Fibroblast of skin of scalp (primary cell): ENCODE results near the gene OR6F1. TPM values are rescaled to one million over a fixed set of nuclear protein-coding genes. Genes with fewer than 3 reads are reported as not detected.
A peak's percentile ranks its signal among the peaks of the same experiment; 100 is the strongest.
"Not testable (repeated sequence)": the region's sequence is repeated elsewhere in the genome, so short reads cannot be mapped to it uniquely, and the experiment has no call there.

Experiments used
- DNase-seq: peaks from one replicate; pipeline ENCODE4 v3.0.0-alpha.2; 2013
- polyA plus RNA-seq, 2 experiments: library from polyadenylated mRNA; unstranded; fragments of 120-200 nt; gene quantifications; one replicate each; pipeline ENCODE4 v1.2.1, GENCODE V29; 2013; ENCODE audit not compliant: insufficient read length in 2 of 2

OR6F1 gene
- polyA plus RNA-seq (2013, experiment 1 of 2; ENCODE audit: insufficient read length): not detected
- not detected for polyA plus RNA-seq (2013, experiment 2 of 2; ENCODE audit: insufficient read length)

GRCh38 chr1:247716546-247716945 lies at the start of gene OR6F1:
Gene OR6F1 (minus strand): TSS chr1:247716646. CDS start chr1:247712755, 3,891 bp downstream.
- DNase-seq: no peak

DNA sequence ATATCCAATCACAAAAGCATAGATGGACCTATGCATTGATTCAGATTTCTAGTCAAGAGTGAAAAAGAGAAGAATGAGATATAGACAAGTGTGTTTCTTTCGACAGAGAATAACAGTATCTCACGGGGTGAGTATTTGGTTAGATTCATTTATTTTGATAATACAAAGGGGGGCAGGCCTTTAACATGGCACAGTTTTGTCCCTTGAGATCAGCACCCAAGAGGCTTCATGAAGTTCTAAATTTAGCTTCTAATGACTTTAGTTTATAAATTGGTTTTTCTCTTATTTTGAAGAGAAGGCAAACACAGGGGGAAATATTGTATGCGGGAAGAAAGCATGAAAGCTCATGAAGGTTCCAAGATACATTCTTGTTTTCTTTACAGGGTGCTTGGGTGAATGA lies 44.0 kb upstream of the OR6F1 start, which contains the start of gene OR1C1:
Gene OR1C1 (minus strand): TSS at position 101 of the 400 bp plus-strand sequence. CDS start 2,150 bp downstream, outside the sequence.
- no peak for DNase-seq

GRCh38 chr1:247754311-247754710 lies 37.9 kb upstream of the OR6F1 start:
- not testable (repeated sequence) for DNase-seq

GRCh38 chr1:247749870-247750269 lies 33.4 kb upstream of the OR6F1 start:
- no peak for DNase-seq

DNA sequence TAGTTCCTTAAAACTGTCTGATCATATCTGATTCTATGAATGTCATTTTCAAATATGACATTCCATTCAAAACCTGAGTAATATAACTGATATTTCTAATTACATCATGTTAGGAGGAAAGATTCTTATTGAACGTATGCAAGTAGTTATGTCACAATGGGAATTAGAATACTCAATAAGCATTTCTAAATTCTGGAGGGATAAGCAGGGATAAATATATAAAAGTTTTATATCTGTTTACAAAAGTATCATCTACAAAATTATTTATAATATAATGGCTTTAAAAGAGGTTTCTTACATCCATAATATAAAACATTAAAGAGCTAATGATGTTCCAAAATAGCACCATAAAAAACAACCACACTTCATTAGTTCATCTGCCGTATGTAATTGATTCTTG lies 31.6 kb upstream of the OR6F1 start, which contains the start of gene OR14A2:
Gene OR14A2 (minus strand): TSS at position 101 of the 400 bp plus-strand sequence.
- DNase-seq: no peak

- no peak for DNase-seq
Measured at GRCh38 chr1:247747616-247748015, 31.2 kb upstream of the OR6F1 start.

DNA sequence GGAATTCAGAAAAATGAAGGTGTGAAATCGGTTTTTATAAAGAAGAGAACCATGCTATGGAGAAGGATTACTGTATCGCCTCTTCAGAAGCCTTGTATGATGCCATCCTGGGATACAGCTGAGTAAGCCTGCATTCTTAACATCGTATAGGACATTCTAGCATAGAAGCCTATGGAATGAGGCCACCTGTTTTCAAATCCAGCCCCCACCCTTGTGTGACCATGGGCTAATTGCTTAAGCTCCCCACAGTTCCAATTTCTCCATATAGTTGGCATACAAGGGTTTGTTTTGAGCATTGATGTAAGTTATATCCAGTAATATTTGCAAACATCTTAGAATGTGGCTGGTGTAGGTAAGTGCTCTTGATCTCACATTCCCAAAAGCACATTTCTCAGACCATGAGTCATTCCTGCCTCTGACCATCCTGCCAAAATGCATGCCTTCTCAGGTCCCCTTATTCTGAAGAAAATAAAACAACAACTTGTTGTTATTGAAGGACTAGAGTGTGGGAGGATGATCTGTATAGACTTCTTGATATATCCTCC lies 30.0 kb upstream of the OR6F1 start:
- DNase-seq: no peak

- DNase-seq: peak; percentile 0
Measured at GRCh38 chr1:247742215-247742760, 25.8 kb upstream of the OR6F1 start.

GRCh38 chr1:247741756-247742155 lies 25.3 kb upstream of the OR6F1 start:
- no peak for DNase-seq

DNA sequence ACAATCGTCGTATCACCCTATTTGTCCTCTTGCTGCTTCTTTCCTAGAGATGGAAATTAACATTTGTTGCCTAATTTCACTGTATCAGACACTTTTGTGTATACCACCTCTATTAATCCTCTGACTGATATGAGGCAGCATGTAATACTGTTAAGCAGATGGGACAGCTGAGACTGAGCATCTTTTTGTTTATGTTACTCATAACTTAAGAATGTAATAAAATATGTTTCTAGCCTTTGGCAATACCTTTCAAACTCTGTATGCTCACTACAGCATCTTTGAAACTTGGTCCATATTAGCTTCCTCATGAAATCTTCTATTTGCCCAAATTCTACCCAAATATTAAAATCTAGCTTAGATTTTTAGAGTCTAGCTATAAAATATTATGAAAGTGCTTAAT lies 24.3 kb upstream of the OR6F1 start:
- no peak for DNase-seq

DNA sequence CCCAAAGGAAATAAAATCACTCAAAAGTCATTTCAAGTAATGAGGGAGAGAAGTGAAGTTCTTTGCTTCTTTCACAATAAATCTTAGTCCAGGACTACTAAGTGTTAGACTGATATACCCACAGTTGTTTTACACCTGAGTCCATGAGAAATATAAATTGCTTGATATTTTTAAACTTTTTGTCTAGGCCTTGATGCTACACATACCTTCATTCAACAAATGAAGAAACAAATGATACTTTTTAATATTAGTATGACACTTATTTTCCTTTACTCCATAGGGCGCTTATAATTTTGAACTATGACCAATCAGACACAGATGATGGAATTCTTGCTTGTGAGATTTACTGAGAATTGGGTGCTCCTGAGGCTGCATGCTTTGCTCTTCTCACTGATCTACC lies 21.9 kb upstream of the OR6F1 start, which contains the start of gene OR14K1:
Gene OR14K1 (plus strand): TSS at position 301 of the 400 bp plus-strand sequence. CDS start 0 bp downstream, at position 301.
- DNase-seq: no peak

DNA sequence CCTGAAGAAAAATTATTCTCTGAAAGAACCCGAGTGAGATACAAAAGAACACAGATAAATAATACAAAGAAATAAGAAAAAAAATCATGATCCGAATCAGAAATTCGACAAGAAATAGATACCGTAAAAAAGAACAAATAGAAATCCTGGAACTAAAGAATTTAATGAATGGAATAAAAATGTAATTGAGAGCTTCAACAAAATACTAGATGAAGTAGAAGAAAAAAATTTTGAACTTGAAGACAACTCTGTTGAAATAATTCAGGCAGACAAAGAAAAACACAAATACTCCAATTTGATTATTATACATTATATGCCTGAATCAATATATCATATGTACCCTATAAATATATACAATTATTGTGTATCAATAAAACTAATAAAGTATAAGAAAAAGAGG lies 4.8 kb upstream of the OR6F1 start:
- DNase-seq: no peak

DNA sequence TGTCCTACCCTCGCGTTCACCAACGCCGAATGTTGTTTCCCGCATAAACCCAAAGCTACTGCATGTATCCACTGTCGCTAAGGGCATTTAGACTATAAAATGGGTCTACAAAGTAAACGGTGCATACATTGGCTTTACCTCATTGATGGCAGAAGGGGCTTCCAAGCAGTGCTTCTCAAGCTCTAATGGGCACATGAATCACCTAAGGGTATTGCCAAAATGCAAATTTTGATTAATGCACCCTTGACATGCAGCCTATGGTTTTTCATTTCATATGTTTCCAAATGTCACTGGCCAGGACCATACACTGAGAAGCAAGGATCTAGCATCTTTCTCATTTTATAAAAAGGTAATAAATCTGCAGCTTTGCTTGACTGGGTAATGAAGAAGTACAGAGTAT lies 2.7 kb downstream of the OR6F1 start:
- no peak for DNase-seq

- DNase-seq: not testable (repeated sequence)
Measured at GRCh38 chr1:247710681-247711080, 5.8 kb downstream of the OR6F1 start.

DNA sequence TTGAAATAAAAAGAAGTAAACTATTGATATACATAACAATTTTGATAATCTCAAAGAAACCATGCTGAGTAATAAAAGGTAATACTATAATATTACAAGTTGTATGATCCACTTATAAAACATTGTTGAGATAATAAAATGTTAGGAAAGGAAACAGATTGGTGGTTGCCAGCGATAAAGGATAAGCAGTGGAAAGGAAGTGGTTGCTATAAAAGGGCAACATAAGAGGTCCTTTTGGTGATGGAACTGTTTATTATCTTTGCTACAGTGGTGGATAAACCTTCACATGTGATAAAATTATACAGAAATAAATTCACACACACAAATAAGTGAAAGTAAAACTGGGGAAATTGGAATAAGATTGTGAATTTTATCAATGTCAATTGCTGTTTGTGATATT lies 15.1 kb downstream of the OR6F1 start:
- DNase-seq: no peak

DNA sequence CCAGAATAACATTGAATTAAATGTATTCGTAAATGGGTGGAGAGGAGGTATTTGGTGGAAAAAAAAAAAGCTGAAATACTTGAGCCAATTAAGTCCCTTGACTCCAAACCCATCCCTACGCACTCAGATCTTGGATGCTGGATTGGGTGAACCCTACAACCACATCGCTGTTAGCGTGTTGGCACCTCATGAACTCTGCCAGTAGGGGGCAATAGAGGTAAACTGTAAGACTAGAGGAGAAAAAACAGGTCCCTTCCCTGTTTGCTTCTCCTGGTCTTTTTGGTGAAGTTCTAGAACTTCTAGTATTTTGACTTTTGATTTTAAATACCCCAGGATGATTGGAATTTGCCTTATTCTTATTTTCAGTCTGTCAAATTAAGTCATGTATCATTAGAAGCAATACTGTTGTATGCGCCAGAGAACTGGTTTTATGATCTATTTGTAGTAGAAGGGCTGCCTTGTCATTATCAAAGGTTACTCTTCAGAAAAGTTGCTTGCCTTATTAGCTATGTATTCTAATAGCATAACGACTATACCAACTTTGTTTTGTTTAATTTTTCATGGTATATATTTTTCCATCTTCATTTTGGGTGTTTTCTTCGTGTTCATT lies 35.1 kb downstream of the OR6F1 start:
- DNase-seq: peak; percentile 1

DNA sequence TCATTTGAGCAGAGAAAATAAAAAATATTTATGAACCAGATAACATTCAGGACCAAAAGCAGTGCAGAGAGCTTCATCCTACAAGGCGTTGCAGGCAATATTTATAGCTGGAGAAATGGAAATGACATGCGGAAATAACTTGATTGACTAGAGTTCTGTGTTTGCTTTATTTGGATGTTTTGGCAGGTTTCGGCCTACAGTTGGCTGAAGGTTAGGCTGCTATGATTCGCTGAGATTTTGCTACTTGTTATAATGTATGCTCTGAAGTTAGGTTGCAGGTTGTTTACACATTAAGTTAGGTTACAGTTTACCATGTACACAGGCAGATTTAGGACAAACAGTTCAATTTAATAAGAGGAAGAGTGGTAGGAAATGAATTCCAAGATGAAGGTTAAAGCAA lies 36.3 kb downstream of the OR6F1 start:
- no peak for DNase-seq

DNA sequence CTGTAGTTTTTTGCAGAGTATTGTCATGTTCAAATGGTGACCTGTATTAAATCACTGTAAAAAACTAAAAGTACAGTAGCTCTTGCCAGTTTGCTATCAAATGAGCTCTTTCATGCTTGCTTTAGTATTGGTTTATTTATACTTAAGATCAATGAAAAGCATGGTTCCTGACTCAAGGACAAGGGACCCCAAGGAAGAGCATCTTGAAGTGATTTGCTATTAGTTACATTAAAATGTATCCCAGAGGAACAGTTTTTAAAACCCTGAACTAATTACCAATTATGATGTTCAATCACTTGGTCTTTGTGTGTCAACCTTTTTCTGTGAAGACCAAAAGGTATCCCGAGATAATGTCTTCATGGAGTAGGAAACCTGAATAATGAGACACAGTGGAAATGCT lies 36.8 kb downstream of the OR6F1 start, which contains the start of gene OR13G1:
Gene OR13G1 (minus strand): TSS at position 101 of the 400 bp plus-strand sequence. CDS start 6,698 bp downstream, outside the sequence.
- no peak for DNase-seq

GRCh38 chr1:247669225-247669624 lies 47.2 kb downstream of the OR6F1 start:
- no peak for DNase-seq
